ENCODE data around the gene FAM76B.

The FAM76B gene

DNA sequence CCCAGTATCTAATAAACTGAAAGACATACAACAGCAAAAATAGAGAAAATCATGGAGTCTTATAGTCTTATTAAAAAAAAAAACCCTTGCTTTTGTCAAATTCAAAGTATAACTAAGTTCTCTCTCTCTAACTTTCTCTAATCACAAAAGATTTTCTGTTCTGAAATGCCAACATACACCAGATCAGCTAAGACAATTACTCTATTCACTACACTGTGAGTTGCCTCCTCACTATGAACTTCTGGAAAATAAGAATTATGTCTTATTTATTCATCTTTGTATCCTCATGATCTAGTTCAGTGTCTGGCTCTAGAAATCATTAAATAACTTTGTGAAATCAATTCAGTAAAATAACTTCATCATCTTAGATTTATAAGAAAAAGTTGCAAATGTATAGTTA, 12.7 kb downstream of the FAM76B start:
- Mint-ChIP-seq H3K27me3 (ENCODE audit: low read depth) (no peaks in the 10 kb centered on the region), H3K9me3 (no peaks in the 10 kb centered on the region), H3K27ac (no peak overlapping the region), H3K4me3 (no peak overlapping the region), H3K4me1 (no peaks in the 10 kb centered on the region), H3K36me3 (ENCODE audit: low read depth) (peaks cover 63% of the 10 kb centered on the region)
- TF ChIP-seq, protein P1, sequence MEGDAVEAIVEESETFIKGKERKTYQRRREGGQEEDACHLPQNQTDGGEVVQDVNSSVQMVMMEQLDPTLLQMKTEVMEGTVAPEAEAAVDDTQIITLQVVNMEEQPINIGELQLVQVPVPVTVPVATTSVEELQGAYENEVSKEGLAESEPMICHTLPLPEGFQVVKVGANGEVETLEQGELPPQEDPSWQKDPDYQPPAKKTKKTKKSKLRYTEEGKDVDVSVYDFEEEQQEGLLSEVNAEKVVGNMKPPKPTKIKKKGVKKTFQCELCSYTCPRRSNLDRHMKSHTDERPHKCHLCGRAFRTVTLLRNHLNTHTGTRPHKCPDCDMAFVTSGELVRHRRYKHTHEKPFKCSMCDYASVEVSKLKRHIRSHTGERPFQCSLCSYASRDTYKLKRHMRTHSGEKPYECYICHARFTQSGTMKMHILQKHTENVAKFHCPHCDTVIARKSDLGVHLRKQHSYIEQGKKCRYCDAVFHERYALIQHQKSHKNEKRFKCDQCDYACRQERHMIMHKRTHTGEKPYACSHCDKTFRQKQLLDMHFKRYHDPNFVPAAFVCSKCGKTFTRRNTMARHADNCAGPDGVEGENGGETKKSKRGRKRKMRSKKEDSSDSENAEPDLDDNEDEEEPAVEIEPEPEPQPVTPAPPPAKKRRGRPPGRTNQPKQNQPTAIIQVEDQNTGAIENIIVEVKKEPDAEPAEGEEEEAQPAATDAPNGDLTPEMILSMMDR (IDR thresholded peaks at IDR 0.05; ENCODE audit: unreplicated experiment in 3 of 3): no peak

DNA sequence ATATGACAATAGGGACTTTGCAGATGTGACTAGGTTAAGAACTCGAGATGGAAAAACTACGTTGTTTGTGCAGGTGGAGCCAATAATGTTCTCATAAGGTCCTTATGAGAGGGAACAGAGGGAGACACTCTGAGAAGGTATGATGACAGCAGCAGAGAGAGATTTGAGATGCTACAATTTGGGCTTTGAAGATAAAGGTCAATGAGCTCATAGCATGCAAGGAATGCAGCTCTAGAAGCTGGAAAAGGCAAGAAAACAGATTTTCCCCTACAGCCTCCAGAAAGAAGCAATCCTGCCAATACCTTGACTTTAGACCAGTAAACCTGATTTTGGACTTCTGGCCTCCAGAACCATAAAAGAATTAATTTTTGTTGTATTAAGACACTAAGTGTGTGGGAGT, 21.1 kb downstream of the FAM76B start:
- Mint-ChIP-seq H3K4me3 (no peak overlapping the region), H3K27me3 (ENCODE audit: low read depth) (no peaks in the 10 kb centered on the region), H3K27ac (no peak overlapping the region), H3K9me3 (no peaks in the 10 kb centered on the region), H3K36me3 (ENCODE audit: low read depth) (peaks cover 18% of the 10 kb centered on the region), H3K4me1 (no peaks in the 10 kb centered on the region)
- TF ChIP-seq, protein P1 (IDR thresholded peaks at IDR 0.05; ENCODE audit: unreplicated experiment in 3 of 3): no peak

DNA sequence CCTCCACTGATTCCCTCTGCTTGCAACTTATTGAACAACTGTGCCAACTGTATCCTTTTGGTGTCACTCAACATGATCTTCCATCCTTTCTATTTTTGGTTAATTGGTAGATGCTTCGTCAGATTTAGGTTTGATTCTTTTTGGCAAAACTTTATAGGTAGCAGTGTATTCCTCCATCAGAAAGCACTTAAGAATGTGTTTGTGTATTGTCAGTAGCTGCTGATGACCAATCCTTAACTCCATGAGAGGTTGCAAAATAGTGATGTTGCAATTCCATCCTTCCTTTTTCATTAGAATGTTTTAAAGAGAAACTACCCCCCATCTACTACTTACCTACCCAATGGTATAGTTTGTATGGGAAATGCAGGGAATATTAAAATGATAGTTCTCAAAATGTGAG, 22.1 kb downstream of the FAM76B start:
- Mint-ChIP-seq H3K36me3 (ENCODE audit: low read depth) (peaks cover 13% of the 10 kb centered on the region), H3K27ac (no peak overlapping the region), H3K9me3 (no peaks in the 10 kb centered on the region), H3K4me3 (no peak overlapping the region), H3K27me3 (ENCODE audit: low read depth) (no peaks in the 10 kb centered on the region), H3K4me1 (no peaks in the 10 kb centered on the region)
- TF ChIP-seq, protein P1 (IDR thresholded peaks at IDR 0.05; ENCODE audit: unreplicated experiment in 3 of 3): no peak

DNA sequence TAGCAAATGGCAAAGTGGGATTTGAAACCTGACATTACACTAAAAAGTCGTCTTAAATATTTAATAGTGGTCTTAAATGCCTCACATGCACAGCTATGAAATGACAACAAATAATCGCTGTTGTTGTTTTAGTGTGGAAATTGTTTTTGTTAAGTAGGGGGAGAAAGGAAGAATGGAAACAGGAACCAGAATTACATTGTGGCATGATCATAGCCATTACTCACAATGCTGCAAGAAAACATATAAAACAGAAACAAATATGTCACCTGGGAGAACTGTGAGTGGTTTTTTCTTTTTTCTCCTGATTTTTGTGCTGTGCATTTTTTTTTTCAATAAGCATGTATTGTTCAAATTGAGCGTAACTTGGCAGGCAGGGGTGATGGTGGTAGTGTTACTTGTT, 22.9 kb downstream of the FAM76B start:
- Mint-ChIP-seq H3K4me3 (no peak overlapping the region), H3K4me1 (no peaks in the 10 kb centered on the region), H3K27ac (no peak overlapping the region), H3K27me3 (ENCODE audit: low read depth) (no peaks in the 10 kb centered on the region), H3K36me3 (ENCODE audit: low read depth) (peaks cover 11% of the 10 kb centered on the region), H3K9me3 (no peaks in the 10 kb centered on the region)
- TF ChIP-seq, protein P1 (IDR thresholded peaks at IDR 0.05; ENCODE audit: unreplicated experiment in 3 of 3): no peak

DNA sequence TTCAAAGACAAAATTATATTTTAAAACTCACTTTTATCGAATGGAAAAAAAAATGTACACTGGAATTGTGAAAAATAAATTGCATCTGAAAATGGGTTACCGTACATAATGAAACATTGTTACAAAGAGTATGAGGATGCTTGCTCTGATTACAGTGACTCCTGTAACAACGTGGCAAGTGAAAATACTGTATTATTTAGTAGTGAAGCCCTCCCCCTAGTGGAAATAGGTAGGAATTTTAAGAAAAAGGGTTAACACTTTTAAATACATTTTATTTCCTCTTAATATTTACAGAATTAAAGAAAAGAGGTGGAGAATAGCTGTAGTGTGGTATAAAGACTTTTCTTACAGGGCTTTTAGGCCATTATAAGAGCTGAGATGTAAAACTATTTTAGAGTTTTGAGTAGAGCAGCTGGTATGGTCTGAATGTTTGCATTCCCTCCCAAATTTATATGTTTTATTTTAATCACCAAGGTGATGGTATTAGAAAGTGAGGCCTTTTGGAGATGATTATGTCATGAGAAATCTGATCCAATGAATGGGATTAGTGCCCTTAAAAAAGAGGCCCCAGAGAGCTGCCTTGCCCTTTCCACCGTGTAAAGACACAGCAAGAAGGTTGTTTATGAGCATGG, 25.2 kb downstream of the FAM76B start:
- Mint-ChIP-seq H3K4me1 (peaks cover 5% of the 10 kb centered on the region), H3K4me3 (no peak overlapping the region), H3K27ac (no peak overlapping the region), H3K9me3 (no peaks in the 10 kb centered on the region), H3K27me3 (ENCODE audit: low read depth) (no peaks in the 10 kb centered on the region), H3K36me3 (ENCODE audit: low read depth) (peaks cover 4% of the 10 kb centered on the region)
- TF ChIP-seq, protein P1 (IDR thresholded peaks at IDR 0.05; ENCODE audit: unreplicated experiment in 3 of 3): peak; percentile 58 to 83 (median 61)

DNA sequence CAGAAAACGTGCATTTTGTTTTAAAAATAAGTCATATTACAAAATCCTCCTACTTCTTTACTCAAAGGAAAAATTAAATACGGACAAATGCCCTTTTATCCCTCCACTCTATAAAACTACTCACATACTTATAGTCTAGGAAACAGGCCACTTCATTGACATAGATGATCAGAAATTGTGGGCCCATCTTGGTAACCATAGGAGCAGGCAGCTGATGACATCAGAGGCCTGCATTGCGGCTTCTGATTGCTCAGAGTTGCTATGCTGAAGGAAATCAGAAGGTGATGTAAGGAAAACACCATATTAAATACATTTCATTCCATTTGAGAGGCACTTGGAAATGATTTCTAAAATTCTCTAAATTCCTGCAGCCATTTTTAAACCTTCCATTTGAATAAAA, 27.0 kb downstream of the FAM76B start:
- peak overlapping the region in 1 of 3 experiments; percentile 0 for H3K27ac Mint-ChIP-seq
- TF ChIP-seq, protein P1 (IDR thresholded peaks at IDR 0.05; ENCODE audit: unreplicated experiment in 3 of 3): no peak
- no peak overlapping the region for H3K4me3 Mint-ChIP-seq
- no peaks in the 10 kb centered on the region for H3K27me3 Mint-ChIP-seq (ENCODE audit: low read depth)
- H3K4me1 Mint-ChIP-seq: peaks cover 5% of the 10 kb centered on the region
- H3K36me3 Mint-ChIP-seq (ENCODE audit: low read depth): no peaks in the 10 kb centered on the region
- peaks cover 2% of the 10 kb centered on the region for H3K9me3 Mint-ChIP-seq
